NCI-H345 treated with DMSO at 0.1 percent for 48 hours (cell line): Measurements from ENCODE around the gene BLOC1S6.

Source experiments
- DNase-seq: peaks from one replicate; lab custom pipeline; 2025; ENCODE audit not compliant: unreplicated experiment; lab: John Stamatoyannopoulos, UW

Gene BLOC1S6

GRCh38 chr15:45587095-45587862 lies at the start of gene BLOC1S6:
TSS of gene BLOC1S6 (plus strand) at chr15:45587379. CDS start at chr15:45587444, 65 bp downstream.
- DNase-seq: peak; percentile 77

GRCh38 chr15:45539680-45540079 lies 47.5 kb upstream of the BLOC1S6 start:
- DNase-seq: no peak

GRCh38 chr15:45540531-45540930 lies 46.6 kb upstream of the BLOC1S6 start:
- no peak for DNase-seq

GRCh38 chr15:45543051-45543450 lies 44.1 kb upstream of the BLOC1S6 start:
- no peak for DNase-seq

- DNase-seq: no peak
Measured at GRCh38 chr15:45544266-45545023, 42.7 kb upstream of the BLOC1S6 start.

GRCh38 chr15:45546789-45547188 lies 40.4 kb upstream of the BLOC1S6 start:
- no peak for DNase-seq

- no peak for DNase-seq
Measured at GRCh38 chr15:45548753-45549520, 38.2 kb upstream of the BLOC1S6 start.

GRCh38 chr15:45549541-45550220 lies 37.5 kb upstream of the BLOC1S6 start:
- DNase-seq: no peak

GRCh38 chr15:45550436-45550835 lies 36.7 kb upstream of the BLOC1S6 start:
- DNase-seq: no peak

GRCh38 chr15:45551676-45552075 lies 35.5 kb upstream of the BLOC1S6 start:
- no peak for DNase-seq

GRCh38 chr15:45555934-45556608 lies 31.1 kb upstream of the BLOC1S6 start:
- no peak for DNase-seq

- no peak for DNase-seq
Measured at GRCh38 chr15:45572617-45573016, 14.6 kb upstream of the BLOC1S6 start.

GRCh38 chr15:45573961-45574629 lies 13.1 kb upstream of the BLOC1S6 start:
- no peak for DNase-seq

- DNase-seq: no peak
Measured at GRCh38 chr15:45581919-45582318, 5.3 kb upstream of the BLOC1S6 start.

GRCh38 chr15:45583731-45584639 lies 3.2 kb upstream of the BLOC1S6 start:
- DNase-seq: no peak

- DNase-seq: no peak
Measured at GRCh38 chr15:45585069-45585791, 1.9 kb upstream of the BLOC1S6 start.

GRCh38 chr15:45586125-45586524 lies 1.1 kb upstream of the BLOC1S6 start:
- no peak for DNase-seq

GRCh38 chr15:45586601-45587094 lies 531 bp upstream of the BLOC1S6 start:
- DNase-seq: peak; percentile 77
